CD4-positive, alpha-beta T cell (primary cell): Measurements from ENCODE around the gene HDHD2. TPM values are rescaled to one million over a fixed set of nuclear protein-coding genes. Genes with fewer than 3 reads are reported as not detected.
"Not testable (repeated sequence)": the region's sequence is repeated elsewhere in the genome, so short reads cannot be mapped to it uniquely, and the experiment has no call there.

ENCODE experiments used
- ATAC-seq: fragments of 200-7000 bp; cut with Tn5 transposase; one replicate; pipeline ENCODE4 v1.10.0; 2022; ENCODE audit warnings: mild to moderate bottlenecking; ENCODE audit not compliant: poor library complexity
- CTCF ChIA-PET: fragments of 350-600 bp; sonication (Branson Sonifier 250); formaldehyde crosslinking; loops from one replicate; lab custom pipeline; 2021; ENCODE audit warnings: antibody characterized with exemption, inconsistent platforms; lab: Charles Lee
- POLR2A ChIA-PET: fragments of 350-600 bp; sonication (Branson Sonifier 250); formaldehyde crosslinking; loops from one replicate; lab custom pipeline; 2021; ENCODE audit warnings: antibody characterized with exemption, inconsistent platforms; lab: Charles Lee
- DNase-seq, 14 experiments: peaks; one replicate each; pipeline ENCODE4 v3.0.0-alpha.2; 2013 to 2020; ENCODE audit warnings: mixed read lengths in 2 of 14
- H3K27ac ChIP-seq, 2 donors: one replicate each; pipeline versions ENCODE4 v1.5.1 to v1.7.0; 2013; ENCODE audit warnings: low read length in 2 of 2, low read depth in 1 of 2, mild to moderate bottlenecking in 1 of 2
- H3K27me3 ChIP-seq, 2 experiments: 1 replicate in 1 of 2; 2 replicates in 1 of 2; pipeline versions ENCODE4 v1.6.1 to v1.7.0; 2013; ENCODE audit warnings: low read length in 2 of 2, control low read depth in 1 of 2, mild to moderate bottlenecking in 1 of 2, moderate library complexity in 1 of 2; ENCODE audit not compliant: insufficient read depth in 2 of 2, control insufficient read depth in 1 of 2
- H3K36me3 ChIP-seq: one replicate; pipeline ENCODE4 v1.6.1; 2013; ENCODE audit warnings: low read length, control low read depth; ENCODE audit not compliant: insufficient read depth
- H3K4me1 ChIP-seq: one replicate; pipeline ENCODE4 v1.6.1; 2013; ENCODE audit warnings: low read length, control low read depth; ENCODE audit not compliant: insufficient read depth
- H3K4me3 ChIP-seq: one replicate; pipeline ENCODE4 v1.5.1; 2013; ENCODE audit warnings: mild to moderate bottlenecking, low read length, moderate library complexity
- H3K9me3 ChIP-seq, 2 experiments: 1 replicate in 1 of 2; 2 replicates in 1 of 2; pipeline versions ENCODE4 v1.6.1 to v1.7.0; 2013; ENCODE audit warnings: low read length in 2 of 2, mild to moderate bottlenecking in 2 of 2, control low read depth in 1 of 2, moderate library complexity in 1 of 2; ENCODE audit not compliant: control insufficient read depth in 1 of 2, insufficient read depth in 1 of 2
- H3K27ac Mint-ChIP-seq: one replicate; pipeline ENCODE4 v1.8.0; 2020; ENCODE audit warnings: mixed read lengths
- H3K27me3 Mint-ChIP-seq: one replicate; pipeline ENCODE4 v1.8.0; 2021; ENCODE audit warnings: mixed read lengths
- H3K36me3 Mint-ChIP-seq: one replicate; pipeline ENCODE4 v1.8.0; 2021; ENCODE audit warnings: low read depth, mixed read lengths
- H3K4me1 Mint-ChIP-seq: one replicate; pipeline ENCODE4 v1.8.0; 2021; ENCODE audit warnings: low read depth, mixed read lengths
- H3K4me3 Mint-ChIP-seq: one replicate; pipeline ENCODE4 v1.8.0; 2020; ENCODE audit warnings: mild to moderate bottlenecking, mixed read lengths
- H3K9me3 Mint-ChIP-seq: one replicate; pipeline ENCODE4 v1.8.0; 2020; ENCODE audit warnings: mixed read lengths
- CTCF ChIP-seq: fragments of 200-600 bp; IDR thresholded peaks from one replicate; pipeline ENCODE4 v1.8.0; 2022; ENCODE audit warnings: antibody characterized with exemption, mild to moderate bottlenecking
- intact Hi-C, 2 experiments: fragments of 100-400 bp; cut with DNase I in 1 of 2; cut with micrococcal nuclease in 1 of 2; formaldehyde crosslinking; loops; one replicate each; pipeline versions ENCODE4 v1.15.1 to v1.9.0; 2023 to 2025; cut with DNase I, micrococcal nuclease
- total RNA-seq, 174 experiments: library from RNA in 2 of 174; stranded (reverse) in 2 of 174; gene quantifications; one replicate each; pipeline ENCODE4 v1.2.3 and lab custom pipeline; 2021 to 2026

The HDHD2 gene
- total RNA-seq, 2 experiments from 2014 or later, result 7.3 to 8.9 TPM

DNA sequence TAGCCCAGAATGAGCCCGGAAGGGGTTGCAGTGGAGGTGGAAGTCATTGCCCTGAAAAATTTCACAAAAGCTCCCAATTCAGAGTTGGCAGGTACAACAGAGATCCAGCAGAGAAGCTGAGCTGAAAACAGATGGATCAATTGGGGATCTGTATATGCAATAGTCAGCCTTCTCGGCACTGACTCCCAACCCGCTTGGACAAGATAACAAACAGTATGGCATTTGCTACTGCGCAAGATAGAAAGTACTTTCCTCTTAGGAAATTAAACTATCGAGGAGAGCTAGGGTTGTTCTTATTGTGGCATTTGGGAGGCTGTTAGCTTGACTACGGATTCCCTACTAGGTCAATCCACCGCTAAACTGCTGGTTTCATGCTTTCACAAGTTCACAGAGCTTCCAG, 37.4 kb upstream of the HDHD2 start:
- Histone ChIP-seq H3K27me3 (peaks cover 7 to 9% of the 10 kb centered on the region in 2 experiments), H3K4me1 (no peaks in the 10 kb centered on the region), H3K9me3 (peaks cover 0 to 15% of the 10 kb centered on the region in 2 experiments), H3K36me3 (no peaks in the 10 kb centered on the region), H3K27ac (no peak overlapping the region), H3K4me3 (no peak overlapping the region)
- Mint-ChIP-seq H3K4me1 (no peaks in the 10 kb centered on the region), H3K9me3 (peaks cover 8% of the 10 kb centered on the region), H3K27ac (no peak overlapping the region), H3K36me3 (no peaks in the 10 kb centered on the region), H3K27me3 (peaks cover 38% of the 10 kb centered on the region), H3K4me3 (no peak overlapping the region)
- DNase-seq, result no peak
- no peak for ATAC-seq
- ChIA-PET CTCF (no interaction called here), POLR2A (interaction anchor here (0.6 kb wide), 1 partner anchor 248 kb away, joined by 3 read pairs; no protein-coding TSS in a partner anchor)
- no peak for TF ChIP-seq CTCF
- intact Hi-C loops, result no loop called here

- intact Hi-C loops, result no loop called here
- TF ChIP-seq CTCF, result no peak
- Mint-ChIP-seq H3K4me3 (no peak overlapping the region), H3K4me1 (no peaks in the 10 kb centered on the region), H3K9me3 (peaks cover 8% of the 10 kb centered on the region), H3K27ac (no peak overlapping the region), H3K36me3 (no peaks in the 10 kb centered on the region), H3K27me3 (peaks cover 26% of the 10 kb centered on the region)
- Histone ChIP-seq H3K36me3 (no peaks in the 10 kb centered on the region), H3K4me3 (no peak overlapping the region), H3K4me1 (no peaks in the 10 kb centered on the region), H3K27me3 (peaks cover 4 to 7% of the 10 kb centered on the region in 2 experiments), H3K9me3 (peaks cover 0 to 15% of the 10 kb centered on the region in 2 experiments), H3K27ac (no peak overlapping the region)
- POLR2A ChIA-PET, result no interaction called here
- no peak for ATAC-seq
- DNase-seq, result peak in 2 of 14 experiments; percentile 12 to 26
- CTCF ChIA-PET, result no interaction called here
Observed at GRCh38 chr18:47184419-47185050, 34.2 kb upstream of the HDHD2 start.

- intact Hi-C loops, ATAC-seq, H3K27me3 ChIP-seq, H3K27ac Mint-ChIP-seq, H3K36me3 ChIP-seq, H3K4me1 ChIP-seq, POLR2A ChIA-PET, H3K4me3 Mint-ChIP-seq, H3K9me3 Mint-ChIP-seq, H3K4me1 Mint-ChIP-seq, H3K27ac ChIP-seq, DNase-seq, H3K4me3 ChIP-seq, H3K36me3 Mint-ChIP-seq: not testable (repeated sequence)
- CTCF ChIA-PET, result interaction anchor here (0.6 kb wide), 1 partner anchor 685 kb away, joined by 3 read pairs; no protein-coding TSS in a partner anchor
- peaks cover 17% of the 10 kb centered on the region for H3K27me3 Mint-ChIP-seq
- H3K9me3 ChIP-seq, result peaks cover 0 to 15% of the 10 kb centered on the region in 2 experiments
Observed at GRCh38 chr18:47182156-47182555, 31.9 kb upstream of the HDHD2 start.
